C4-2B (cell line): ENCODE data around the gene PTP4A2.

Experiments used
- H3K27ac ChIP-seq: fragments of 450-650 bp; 2 replicates; pipeline ENCODE4 v1.5.1; 2017
- CTCF ChIP-seq: fragments of 450-650 bp; conservative IDR thresholded peaks from 2 replicates; pipeline ENCODE4 v1.5.1; 2017; ENCODE audit warnings: mild to moderate bottlenecking
- ZFX ChIP-seq: fragments of 450-650 bp; IDR thresholded peaks from 2 replicates; pipeline ENCODE4 v1.6.1; 2017

Gene PTP4A2

GRCh38 chr1:31878058-31878457, 60.1 kb downstream of the PTP4A2 start:
- H3K27ac ChIP-seq: no peak overlapping the region
- TF ChIP-seq ZFX (no peak), CTCF (no peak)

GRCh38 chr1:31877544-31877943, 60.6 kb downstream of the PTP4A2 start:
- no peak overlapping the region for H3K27ac ChIP-seq

GRCh38 chr1:31875636-31876236, 62.4 kb downstream of the PTP4A2 start:
- TF ChIP-seq CTCF (no peak), ZFX (no peak)
- H3K27ac ChIP-seq: no peak overlapping the region

More at GRCh38 chr1:31877544-31877943, 60.6 kb downstream of the PTP4A2 start:
- TF ChIP-seq CTCF: no peak
- TF ChIP-seq ZFX: no peak

GRCh38 chr1:31874942-31875341, 63.2 kb downstream of the PTP4A2 start:
- TF ChIP-seq CTCF (no peak), ZFX (no peak)
- H3K27ac ChIP-seq: no peak overlapping the region

GRCh38 chr1:31872658-31873636, 65.2 kb downstream of the PTP4A2 start:
- no peak overlapping the region for H3K27ac ChIP-seq
- TF ChIP-seq ZFX (no peak), CTCF (no peak)

GRCh38 chr1:31871703-31872102, 66.5 kb downstream of the PTP4A2 start:
- TF ChIP-seq ZFX: no peak
- TF ChIP-seq CTCF: no peak
- H3K27ac ChIP-seq: no peak overlapping the region
